ENCODE results near the gene CCDC97.
A peak's percentile ranks its signal among the peaks of the same experiment; 100 is the strongest.
"Not testable (repeated sequence)": the region's sequence is repeated elsewhere in the genome, so short reads cannot be mapped to it uniquely, and the experiment has no call there.

CCDC97 gene

DNA sequence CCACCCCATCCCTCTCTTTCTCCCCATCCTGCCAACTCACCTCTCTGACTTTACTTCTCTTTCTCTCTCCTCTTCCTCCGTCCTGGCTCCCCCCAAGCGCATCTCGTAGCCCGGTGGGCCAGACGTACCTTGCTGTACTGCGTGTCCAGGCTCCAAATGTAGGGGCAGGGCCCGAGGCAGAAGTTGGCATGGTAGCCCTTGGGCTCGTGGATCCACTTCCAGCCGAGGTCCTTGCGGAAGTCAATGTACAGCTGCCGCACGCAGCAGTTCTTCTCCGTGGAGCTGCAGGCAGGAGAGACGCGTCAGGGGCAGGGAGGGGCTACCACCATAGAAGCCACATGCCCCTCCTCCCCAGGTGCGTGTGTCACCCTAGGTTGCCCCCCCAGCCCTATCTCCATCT lies 22.0 kb downstream of the CCDC97 start:
- Mint-ChIP-seq H3K36me3 (peaks cover 40% of the 10 kb centered on the region), H3K4me3 (no peak overlapping the region), H3K9me3 (no peaks in the 10 kb centered on the region), H3K4me1 (peaks cover 66% of the 10 kb centered on the region), H3K27ac (peak overlapping the region; percentile 20), H3K27me3 (no peaks in the 10 kb centered on the region)
- no peak for ATAC-seq

DNA sequence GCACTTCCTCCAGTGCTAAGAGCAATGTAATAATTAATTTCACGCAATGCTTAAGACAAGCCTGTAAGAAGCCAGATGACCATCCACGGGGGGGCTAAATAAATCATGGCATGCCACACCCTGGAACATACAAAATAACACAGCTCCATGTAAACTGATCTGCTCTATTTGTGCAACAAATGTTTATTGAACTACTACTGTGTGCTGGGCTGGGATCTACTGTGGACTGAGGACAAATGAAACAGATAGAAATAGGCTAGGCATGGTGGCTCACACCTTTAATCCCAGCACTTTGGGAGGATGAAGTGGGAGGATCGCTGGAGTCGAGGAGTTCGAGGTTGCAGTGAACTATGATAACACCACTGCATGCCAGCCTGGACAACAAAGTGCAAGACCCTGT lies 22.5 kb downstream of the CCDC97 start:
- peaks cover 64% of the 10 kb centered on the region for H3K4me1 Mint-ChIP-seq
- H3K9me3 Mint-ChIP-seq: no peaks in the 10 kb centered on the region
- H3K27ac Mint-ChIP-seq: peak overlapping the region; percentile 20
- H3K4me3 Mint-ChIP-seq: no peak overlapping the region
- no peaks in the 10 kb centered on the region for H3K27me3 Mint-ChIP-seq
- H3K36me3 Mint-ChIP-seq: peaks cover 42% of the 10 kb centered on the region
- no peak for ATAC-seq

DNA sequence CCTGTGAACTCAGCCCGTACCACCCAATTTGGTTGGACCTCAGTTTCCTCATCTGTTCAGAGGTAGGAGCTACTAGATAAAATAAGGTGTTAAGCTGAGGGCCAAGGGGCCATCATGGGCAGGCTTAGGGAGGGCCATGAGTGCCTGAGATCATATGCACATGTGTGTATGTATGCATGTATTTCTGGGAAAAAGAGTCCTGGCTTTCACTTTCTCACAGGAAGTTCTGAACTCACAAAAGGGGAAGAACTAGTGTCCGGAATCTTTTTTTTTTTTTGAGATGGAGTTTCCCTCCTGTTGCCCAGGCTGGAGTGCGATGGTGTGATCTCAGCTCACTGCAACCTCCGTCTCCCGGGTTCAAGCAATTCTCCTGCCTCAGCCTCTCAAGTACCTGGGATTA lies 24.8 kb downstream of the CCDC97 start:
- Mint-ChIP-seq H3K36me3 (peaks cover 34% of the 10 kb centered on the region), H3K9me3 (no peaks in the 10 kb centered on the region), H3K27ac (peak overlapping the region; percentile 75), H3K27me3 (no peaks in the 10 kb centered on the region), H3K4me3 (peak overlapping the region; percentile 18), H3K4me1 (peaks cover 50% of the 10 kb centered on the region)
- peak; percentile 50 for ATAC-seq

DNA sequence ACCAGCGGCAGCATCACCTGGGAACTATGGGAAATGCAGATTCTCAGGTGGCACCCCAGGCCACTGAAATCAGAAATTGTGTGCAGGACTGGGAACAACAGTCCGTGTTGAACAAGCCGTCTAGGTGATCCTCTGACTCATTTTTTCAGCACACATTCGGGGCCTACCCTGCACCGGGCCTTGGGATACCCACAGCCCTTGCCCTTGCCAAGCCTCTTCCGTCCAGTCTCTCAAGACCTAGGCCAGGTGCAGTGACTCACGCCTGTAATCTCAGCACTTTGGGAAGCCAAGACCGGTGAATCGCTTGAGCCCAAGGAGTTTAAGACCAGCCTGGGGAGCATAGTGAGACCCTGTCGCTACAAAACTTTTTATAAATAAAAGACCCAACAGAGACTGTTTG lies 25.5 kb downstream of the CCDC97 start:
- no peak overlapping the region for H3K4me3 Mint-ChIP-seq
- peak overlapping the region; percentile 75 for H3K27ac Mint-ChIP-seq
- peaks cover 31% of the 10 kb centered on the region for H3K36me3 Mint-ChIP-seq

DNA sequence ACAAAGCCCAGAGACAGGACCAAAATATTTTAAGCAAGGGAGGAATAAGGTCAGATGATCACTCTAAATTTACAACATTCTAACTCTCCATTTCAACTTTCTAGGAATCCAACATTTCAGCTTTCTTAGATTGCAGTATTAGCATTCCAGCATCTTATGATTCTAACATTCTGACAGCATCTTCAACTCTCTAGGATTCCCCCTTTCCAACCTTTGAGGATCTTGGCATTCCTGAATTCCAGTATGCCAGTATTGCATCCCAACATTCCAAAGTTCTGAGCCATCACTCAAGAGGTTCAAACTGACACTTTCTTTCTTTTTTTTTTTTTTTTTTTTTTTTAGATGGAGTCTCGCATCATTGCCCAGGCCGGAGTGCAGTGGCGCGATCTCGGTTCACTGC lies 30.0 kb downstream of the CCDC97 start:
- peaks cover 56% of the 10 kb centered on the region for H3K4me1 Mint-ChIP-seq

More for the DNA sequence above, 25.5 kb downstream of the CCDC97 start:
- H3K27me3 Mint-ChIP-seq: no peaks in the 10 kb centered on the region
- no peak for ATAC-seq
- H3K4me1 Mint-ChIP-seq: peaks cover 47% of the 10 kb centered on the region
- H3K9me3 Mint-ChIP-seq: no peaks in the 10 kb centered on the region

DNA sequence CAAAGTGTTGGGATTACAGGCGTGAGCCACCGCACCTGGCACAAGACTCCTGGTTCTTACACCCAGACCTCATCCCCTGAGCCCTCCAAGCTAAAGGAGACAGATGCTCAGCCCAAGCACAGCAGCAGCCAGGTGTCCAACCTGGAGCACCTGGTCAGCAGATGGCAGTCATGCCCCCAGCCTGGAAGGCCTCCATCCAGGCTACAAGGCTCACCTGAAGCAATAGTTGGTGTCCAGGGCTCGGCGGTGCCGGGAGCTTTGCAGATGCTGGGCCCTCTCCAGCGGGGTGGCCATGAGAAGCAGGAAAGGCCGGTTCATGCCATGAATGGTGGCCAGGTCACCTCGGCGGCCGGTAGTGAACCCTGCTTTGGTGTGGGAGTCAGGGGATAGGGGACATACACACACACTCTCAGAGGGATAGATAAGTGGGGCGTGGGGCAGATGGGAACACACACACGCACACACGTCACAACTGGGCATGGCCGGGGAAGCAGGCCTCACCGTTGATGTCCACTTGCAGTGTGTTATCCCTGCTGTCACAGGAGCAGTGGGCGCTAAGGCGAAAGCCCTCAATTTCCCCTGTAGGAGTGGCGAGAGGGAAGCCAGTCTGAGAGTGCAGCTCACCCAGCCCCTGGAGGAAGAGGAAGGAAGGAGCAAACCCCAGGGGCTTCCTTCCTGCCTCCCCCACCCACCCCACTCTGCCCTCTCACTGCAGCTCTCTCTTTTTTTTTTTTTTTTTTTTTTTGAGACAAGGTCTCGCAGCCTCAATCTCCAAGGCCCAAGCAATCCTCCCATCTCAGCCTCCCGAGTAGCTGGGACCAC lies 31.9 kb downstream of the CCDC97 start:
- Mint-ChIP-seq H3K4me1 (peaks cover 39% of the 10 kb centered on the region), H3K27me3 (no peaks in the 10 kb centered on the region), H3K9me3 (no peaks in the 10 kb centered on the region), H3K36me3 (peaks cover 45% of the 10 kb centered on the region), H3K4me3 (no peak overlapping the region), H3K27ac (peak overlapping the region; percentile 58)
- ATAC-seq: no peak

More for the DNA sequence above, 30.0 kb downstream of the CCDC97 start:
- H3K27me3 Mint-ChIP-seq: no peaks in the 10 kb centered on the region
- peaks cover 50% of the 10 kb centered on the region for H3K36me3 Mint-ChIP-seq
- no peak for ATAC-seq
- H3K9me3 Mint-ChIP-seq: no peaks in the 10 kb centered on the region
- no peak overlapping the region for H3K4me3 Mint-ChIP-seq
- no peak overlapping the region for H3K27ac Mint-ChIP-seq

DNA sequence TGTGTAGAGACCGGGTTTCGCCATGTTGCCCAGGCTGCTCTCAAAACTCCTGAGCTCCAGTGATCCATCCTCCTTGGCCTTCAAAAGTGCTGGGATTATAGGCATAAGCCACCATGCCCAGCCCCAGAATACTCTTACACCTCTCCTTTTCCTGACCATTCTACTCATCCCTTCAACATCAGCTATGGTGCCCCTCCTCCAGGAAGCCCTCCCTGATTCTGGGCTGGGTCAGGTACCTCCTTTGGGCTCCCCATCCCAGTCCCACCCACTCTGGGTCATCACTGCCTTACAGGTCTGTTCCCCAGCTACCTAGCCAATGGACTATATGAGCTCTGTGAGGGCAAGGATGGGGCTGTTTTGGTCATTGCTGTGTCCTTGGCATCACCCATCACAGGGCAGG lies 34.2 kb downstream of the CCDC97 start:
- ATAC-seq: no peak
- Mint-ChIP-seq H3K4me1 (peaks cover 45% of the 10 kb centered on the region), H3K9me3 (no peaks in the 10 kb centered on the region), H3K36me3 (peaks cover 49% of the 10 kb centered on the region), H3K27me3 (no peaks in the 10 kb centered on the region), H3K4me3 (no peak overlapping the region), H3K27ac (peak overlapping the region; percentile 58)

DNA sequence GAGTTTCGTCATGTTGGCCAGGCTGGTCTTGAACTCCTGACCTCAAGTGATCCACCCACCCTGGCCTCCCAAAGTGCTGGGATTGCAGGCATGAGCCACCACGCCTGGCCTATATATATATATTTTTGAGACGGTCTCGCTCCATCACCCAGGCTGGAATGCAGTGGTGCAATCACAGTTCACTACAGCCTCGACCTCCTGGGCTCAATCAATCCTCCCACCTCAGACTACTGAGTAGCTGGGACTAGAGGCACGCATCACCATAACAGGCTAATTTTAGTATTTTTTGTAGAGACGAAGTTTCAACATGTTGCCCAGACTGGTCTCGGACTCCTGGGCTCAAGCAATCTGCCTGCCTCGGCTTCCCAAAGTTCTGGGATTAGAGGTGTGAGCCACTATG lies 36.9 kb downstream of the CCDC97 start:
- not testable (repeated sequence) for H3K27ac Mint-ChIP-seq

DNA sequence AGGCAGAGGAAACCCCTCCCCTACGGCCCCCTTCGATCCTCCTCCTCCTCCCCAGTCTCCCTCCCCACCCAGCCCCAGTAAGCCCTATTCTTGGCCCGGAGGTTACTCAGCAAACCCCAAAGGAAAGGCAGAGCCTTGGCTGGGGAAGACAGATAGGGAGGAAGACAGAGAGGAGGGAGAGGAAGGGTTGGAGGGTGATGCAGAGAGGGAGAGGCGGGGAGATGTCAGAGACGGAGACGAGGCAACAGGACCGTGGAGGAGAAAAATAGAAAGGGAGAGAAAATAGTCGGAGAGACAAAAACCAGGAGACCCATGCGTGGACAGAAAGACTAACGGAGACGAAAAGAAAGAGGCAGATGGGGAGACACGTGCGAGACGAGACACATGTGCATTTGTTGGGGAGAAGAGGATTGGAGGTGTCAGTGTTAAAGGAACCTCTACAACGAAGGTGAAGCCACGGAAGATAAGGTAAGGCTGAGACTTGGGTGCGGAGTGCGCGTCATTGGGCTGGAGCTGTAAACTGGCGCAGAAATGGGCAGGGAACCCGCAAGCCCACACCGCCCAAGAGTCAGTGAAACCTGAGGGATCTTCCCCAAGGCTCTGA lies 40.9 kb downstream of the CCDC97 start:
- peak overlapping the region; percentile 91 for H3K27ac Mint-ChIP-seq
- peaks cover 60% of the 10 kb centered on the region for H3K4me1 Mint-ChIP-seq
- no peaks in the 10 kb centered on the region for H3K9me3 Mint-ChIP-seq
- peaks cover 32% of the 10 kb centered on the region for H3K36me3 Mint-ChIP-seq
- no peaks in the 10 kb centered on the region for H3K27me3 Mint-ChIP-seq
- ATAC-seq: peak; percentile 0
- H3K4me3 Mint-ChIP-seq: peak overlapping the region; percentile 99

More for the DNA sequence above, 36.9 kb downstream of the CCDC97 start:
- not testable (repeated sequence) for ATAC-seq, H3K9me3 Mint-ChIP-seq, H3K4me3 Mint-ChIP-seq, H3K27me3 Mint-ChIP-seq
- Mint-ChIP-seq H3K4me1 (peaks cover 64% of the 10 kb centered on the region), H3K36me3 (peaks cover 45% of the 10 kb centered on the region)

DNA sequence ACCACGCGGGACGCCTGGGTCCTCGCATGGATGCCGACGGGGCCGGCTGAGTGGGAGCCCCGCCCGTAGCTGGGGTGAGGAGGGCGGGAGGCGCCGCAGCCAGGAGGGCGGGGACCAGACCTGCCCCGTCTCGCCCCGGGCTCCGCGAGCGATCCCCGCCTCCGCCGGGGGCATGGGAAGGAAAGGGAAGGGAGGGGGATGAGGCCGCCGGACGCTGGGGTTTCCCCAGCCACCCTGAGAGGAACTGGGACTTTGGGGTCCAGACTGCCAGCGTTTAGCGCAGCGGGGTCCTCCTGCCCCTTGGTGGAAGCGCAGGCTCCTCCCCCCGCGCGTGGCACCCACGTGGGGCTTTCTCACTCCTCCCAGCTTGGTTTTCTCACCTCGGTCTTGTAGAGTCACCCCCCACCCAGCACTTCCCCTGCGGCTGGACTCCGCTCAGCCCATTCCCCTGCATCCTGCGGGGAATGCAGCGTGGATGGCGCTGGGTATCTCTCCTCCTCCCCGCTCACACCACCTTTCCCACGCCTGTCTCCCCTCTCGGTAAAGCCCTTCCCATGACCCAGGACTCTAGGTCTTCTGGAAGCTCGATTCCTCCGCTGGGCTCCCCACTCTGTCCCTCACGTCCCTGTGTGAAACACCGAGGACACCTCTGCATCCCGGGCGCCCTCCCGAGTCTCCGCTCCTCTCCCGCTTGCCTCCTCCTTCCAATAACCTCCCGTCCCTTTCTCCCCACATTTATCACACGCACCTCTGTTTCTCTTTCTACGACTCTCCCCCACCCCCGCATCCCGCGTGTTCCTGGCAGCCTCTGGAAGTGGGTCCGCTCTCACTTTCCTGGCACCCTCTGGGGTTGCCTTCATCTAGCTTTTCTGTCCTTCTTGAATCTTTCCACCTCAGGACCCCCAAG lies 41.6 kb downstream of the CCDC97 start:
- H3K4me1 Mint-ChIP-seq: peaks cover 66% of the 10 kb centered on the region

DNA sequence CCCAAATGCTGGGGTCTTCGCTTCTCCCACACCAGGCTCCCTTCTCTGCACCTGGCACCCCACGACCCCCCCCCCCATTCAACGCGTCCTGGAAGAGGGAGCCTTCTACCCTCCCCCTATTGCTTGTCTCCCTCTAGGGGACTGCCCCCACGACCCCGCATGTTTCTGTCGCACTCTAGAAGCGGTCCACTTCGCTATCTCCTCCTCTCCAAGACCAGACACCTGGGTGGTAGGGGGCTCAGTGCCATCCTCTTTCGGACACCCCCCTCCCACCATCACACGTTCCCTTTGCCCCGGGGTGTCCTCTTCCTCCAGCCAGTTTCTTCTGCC lies 42.3 kb downstream of the CCDC97 start:
- H3K4me3 Mint-ChIP-seq: peak overlapping the region; percentile 99
- peaks cover 72% of the 10 kb centered on the region for H3K4me1 Mint-ChIP-seq
- no peak for ATAC-seq
- no peaks in the 10 kb centered on the region for H3K27me3 Mint-ChIP-seq
- no peaks in the 10 kb centered on the region for H3K9me3 Mint-ChIP-seq
- peaks cover 32% of the 10 kb centered on the region for H3K36me3 Mint-ChIP-seq
- H3K27ac Mint-ChIP-seq: peak overlapping the region; percentile 91

More for the DNA sequence above, 41.6 kb downstream of the CCDC97 start:
- peak; percentile 74 for ATAC-seq
- Mint-ChIP-seq H3K27ac (peak overlapping the region; percentile 91), H3K36me3 (peaks cover 32% of the 10 kb centered on the region), H3K4me3 (peak overlapping the region; percentile 99), H3K27me3 (no peaks in the 10 kb centered on the region), H3K9me3 (no peaks in the 10 kb centered on the region)

DNA sequence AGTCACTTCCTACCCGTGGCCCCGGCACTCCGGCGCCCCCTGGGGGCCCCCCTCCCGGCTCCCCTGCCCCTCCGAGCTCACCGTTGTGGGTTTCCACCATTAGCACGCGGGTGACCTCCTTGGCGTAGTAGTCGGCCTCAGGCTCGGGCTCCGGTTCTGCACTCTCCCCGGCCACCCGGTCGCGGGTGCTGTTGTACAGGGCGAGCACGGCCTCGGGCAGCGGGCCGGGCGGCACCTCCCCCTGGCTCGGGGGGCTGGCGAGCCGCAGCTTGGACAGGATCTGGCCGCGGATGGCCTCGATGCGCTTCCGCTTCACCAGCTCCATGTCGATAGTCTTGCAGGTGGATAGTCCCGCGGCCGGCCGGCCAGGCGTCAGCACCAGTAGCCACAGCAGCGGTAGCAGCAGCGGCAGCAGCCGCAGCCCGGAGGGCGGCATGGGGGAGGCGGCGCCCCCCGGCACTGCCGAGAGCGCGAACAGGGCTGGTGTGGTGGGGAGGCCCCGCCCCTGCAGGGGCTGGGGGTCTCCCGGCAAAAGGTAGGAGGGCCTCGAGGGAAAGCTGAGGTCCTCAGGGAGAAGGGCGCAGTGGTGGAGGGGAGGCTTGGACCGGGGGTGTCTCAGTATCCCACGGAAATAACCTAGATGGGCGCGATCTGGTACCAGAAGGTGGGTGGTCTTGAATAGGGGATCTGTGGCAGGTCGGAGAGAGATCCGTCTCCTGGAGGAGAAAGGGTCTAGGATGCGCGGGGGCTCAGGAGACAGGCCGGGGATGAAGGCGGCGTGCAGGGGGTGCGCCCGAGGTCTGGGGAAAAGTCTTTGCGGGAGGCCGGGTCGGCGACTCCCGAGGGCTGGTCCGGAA lies 42.9 kb downstream of the CCDC97 start:
- Mint-ChIP-seq H3K9me3 (no peaks in the 10 kb centered on the region), H3K27ac (peak overlapping the region; percentile 91), H3K4me1 (peaks cover 74% of the 10 kb centered on the region), H3K27me3 (no peaks in the 10 kb centered on the region), H3K4me3 (peak overlapping the region; percentile 99), H3K36me3 (peaks cover 32% of the 10 kb centered on the region)
- peak; percentile 52 for ATAC-seq

DNA sequence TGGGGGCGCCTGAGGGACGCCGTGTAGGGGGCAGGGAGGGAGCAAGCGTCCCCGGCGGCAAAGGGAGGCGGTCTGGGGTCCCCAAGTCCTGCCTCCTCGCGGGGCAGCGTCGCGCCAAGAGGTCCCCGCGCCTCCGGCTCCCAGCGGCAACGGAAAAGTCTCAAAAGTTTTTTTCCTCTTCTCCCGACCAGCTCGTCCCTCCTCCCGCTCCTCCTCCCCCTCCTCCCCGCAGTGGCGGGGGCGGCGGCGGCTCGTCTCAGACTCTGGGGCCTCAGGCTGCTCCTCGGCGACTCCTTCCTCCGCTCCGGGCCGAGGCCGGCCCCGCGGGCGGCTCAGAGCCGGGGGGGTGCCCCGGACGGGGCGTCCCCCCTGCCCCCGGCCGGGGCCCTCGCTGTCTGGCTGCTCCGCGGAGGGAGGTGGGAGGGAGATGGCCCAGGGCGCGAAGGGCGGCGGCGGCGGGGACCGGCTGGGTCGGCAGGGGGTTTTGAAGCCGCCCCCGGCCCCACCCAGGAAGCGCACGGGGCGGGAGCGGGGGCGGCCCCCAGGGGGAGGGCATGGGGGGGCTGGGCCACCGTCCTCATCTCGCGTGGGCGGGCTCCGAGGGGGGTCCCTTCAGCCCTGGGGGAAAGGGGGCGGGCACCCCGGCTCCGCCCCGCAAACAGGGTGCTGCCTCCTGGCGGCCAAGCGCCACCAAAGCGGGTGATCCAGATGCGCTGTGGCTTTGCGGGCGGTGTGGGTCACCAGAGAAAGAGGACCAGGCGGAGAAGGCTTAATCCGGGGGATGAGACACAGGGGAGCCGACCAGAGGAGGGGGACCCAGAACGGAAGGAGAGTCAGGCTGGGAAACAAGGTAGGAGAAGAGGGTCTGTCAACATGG lies 43.7 kb downstream of the CCDC97 start, which contains the start of gene TGFB1:
Gene TGFB1, minus strand, starts transcription at position 457 of the 877 bp plus-strand sequence. CDS start 878 bp downstream, outside the sequence.
- H3K4me1 Mint-ChIP-seq: peaks cover 65% of the 10 kb centered on the region
- H3K27me3 Mint-ChIP-seq: no peaks in the 10 kb centered on the region
- H3K27ac Mint-ChIP-seq: peak within 1 kb of the TSS; percentile 91
- H3K4me3 Mint-ChIP-seq: peak within 1 kb of the TSS; percentile 99
- H3K36me3 Mint-ChIP-seq: peaks cover 25% of the 10 kb centered on the region
- ATAC-seq: peak; percentile 75
- no peaks in the 10 kb centered on the region for H3K9me3 Mint-ChIP-seq

Data from stimulated activated memory B cell treated with anti-CD40 and anti-IgM and Interleukin-4, amounts not matched to agents 10 μg/mL and 1 μg/mL and 100 μg/mL, for 72 hours (primary cell).